AG10803 (cell line): Measurements from ENCODE around the gene SPTSSA.
"Not testable (repeated sequence)": the region's sequence is repeated elsewhere in the genome, so short reads cannot be mapped to it uniquely, and the experiment has no call there.

ENCODE experiments used
- DNase-seq: peaks from one replicate; pipeline ENCODE4 v3.0.0; 2010; ENCODE audit warnings: low read depth
- H3K4me3 ChIP-seq: 2 replicates; pipeline ENCODE4 v1.5.1; 2011; ENCODE audit warnings: mild to moderate bottlenecking, low read length, control low read depth
- TF ChIP-seq, protein P1 (sequence below): conservative IDR thresholded peaks from 2 replicates; pipeline ENCODE4 v1.5.1; 2011; ENCODE audit warnings: mild to moderate bottlenecking, low read length, control low read depth, inconsistent platforms

The SPTSSA gene

GRCh38 chr14:34462132-34462893, at the start of gene SPTSSA:
Gene SPTSSA (minus strand): TSS chr14:34462240. CDS start chr14:34462207, 33 bp downstream.
- TF ChIP-seq, protein P1, sequence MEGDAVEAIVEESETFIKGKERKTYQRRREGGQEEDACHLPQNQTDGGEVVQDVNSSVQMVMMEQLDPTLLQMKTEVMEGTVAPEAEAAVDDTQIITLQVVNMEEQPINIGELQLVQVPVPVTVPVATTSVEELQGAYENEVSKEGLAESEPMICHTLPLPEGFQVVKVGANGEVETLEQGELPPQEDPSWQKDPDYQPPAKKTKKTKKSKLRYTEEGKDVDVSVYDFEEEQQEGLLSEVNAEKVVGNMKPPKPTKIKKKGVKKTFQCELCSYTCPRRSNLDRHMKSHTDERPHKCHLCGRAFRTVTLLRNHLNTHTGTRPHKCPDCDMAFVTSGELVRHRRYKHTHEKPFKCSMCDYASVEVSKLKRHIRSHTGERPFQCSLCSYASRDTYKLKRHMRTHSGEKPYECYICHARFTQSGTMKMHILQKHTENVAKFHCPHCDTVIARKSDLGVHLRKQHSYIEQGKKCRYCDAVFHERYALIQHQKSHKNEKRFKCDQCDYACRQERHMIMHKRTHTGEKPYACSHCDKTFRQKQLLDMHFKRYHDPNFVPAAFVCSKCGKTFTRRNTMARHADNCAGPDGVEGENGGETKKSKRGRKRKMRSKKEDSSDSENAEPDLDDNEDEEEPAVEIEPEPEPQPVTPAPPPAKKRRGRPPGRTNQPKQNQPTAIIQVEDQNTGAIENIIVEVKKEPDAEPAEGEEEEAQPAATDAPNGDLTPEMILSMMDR: no peak
- peak within 1 kb of the TSS; percentile 91 for H3K4me3 ChIP-seq
- DNase-seq: peak; percentile 87

- H3K4me3 ChIP-seq: no peak overlapping the region
- DNase-seq: no peak
- TF ChIP-seq, protein P1: no peak
Observed at GRCh38 chr14:34507884-34508283, 45.8 kb upstream of the SPTSSA start.

- TF ChIP-seq, protein P1: no peak
- no peak overlapping the region for H3K4me3 ChIP-seq
- DNase-seq: no peak
Observed at GRCh38 chr14:34507459-34507858, 45.4 kb upstream of the SPTSSA start.

GRCh38 chr14:34505124-34505491, 43.1 kb upstream of the SPTSSA start:
- not testable (repeated sequence) for H3K4me3 ChIP-seq, DNase-seq

DNA sequence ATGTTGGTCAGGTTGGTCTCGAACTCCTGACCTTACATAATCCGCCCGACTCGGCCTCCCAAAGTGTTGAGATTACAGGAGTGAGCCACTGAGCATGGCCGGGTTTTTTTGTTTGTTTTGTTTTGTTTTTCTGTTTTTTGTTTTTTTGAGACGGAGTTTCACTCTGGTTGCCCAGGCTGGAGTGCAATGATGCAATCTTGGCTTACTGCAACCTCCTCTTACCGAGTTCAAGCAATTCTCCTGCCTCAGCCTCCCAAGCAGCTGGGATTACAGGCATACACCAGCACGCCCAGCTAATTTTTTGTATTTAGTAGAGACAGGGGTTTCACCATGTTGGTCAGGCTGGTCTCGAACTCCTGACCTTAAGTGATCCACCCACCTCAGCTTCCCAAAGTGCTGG, 42.0 kb upstream of the SPTSSA start:
- H3K4me3 ChIP-seq, DNase-seq: not testable (repeated sequence)

GRCh38 chr14:34502545-34503225, 40.6 kb upstream of the SPTSSA start:
- no peak overlapping the region for H3K4me3 ChIP-seq
- TF ChIP-seq, protein P1: no peak
- peak; percentile 38 for DNase-seq

- no peak overlapping the region for H3K4me3 ChIP-seq
- TF ChIP-seq, protein P1: no peak
- DNase-seq: no peak
Observed at GRCh38 chr14:34502001-34502400, 40.0 kb upstream of the SPTSSA start.

- TF ChIP-seq, protein P1: no peak
- no peak for DNase-seq
- no peak overlapping the region for H3K4me3 ChIP-seq
Observed at GRCh38 chr14:34501004-34501580, 39.1 kb upstream of the SPTSSA start.
